ENCODE results near the gene PCYT2.

The PCYT2 gene

GRCh38 chr17:81908793-81909192 is 2.4 kb downstream of the PCYT2 start:
- Histone ChIP-seq H3K36me3 (ENCODE audit: control insufficient read depth, insufficient read depth, low read length) (peaks cover 37% of the 10 kb centered on the region), H3K4me3 (replicated peaks; ENCODE audit: low read depth, low read length) (no peak overlapping the region), H3K27me3 (replicated peaks; ENCODE audit: control insufficient read depth, insufficient read depth, low read length) (no peaks in the 10 kb centered on the region)
- no peak for TF ChIP-seq CTCF (IDR thresholded peaks at IDR 0.05; ENCODE audit: insufficient read depth, low read length, poor library complexity, severe bottlenecking)
- DNase-seq (ENCODE audit: extremely low read depth, insufficient read length): no peak

- no peak for TF ChIP-seq CTCF (IDR thresholded peaks at IDR 0.05; ENCODE audit: insufficient read depth, low read length, poor library complexity, severe bottlenecking)
- H3K4me3 ChIP-seq (replicated peaks; ENCODE audit: low read depth, low read length): no peak overlapping the region
- peaks cover 27% of the 10 kb centered on the region for H3K36me3 ChIP-seq (ENCODE audit: control insufficient read depth, insufficient read depth, low read length)
- no peak for DNase-seq (ENCODE audit: extremely low read depth, insufficient read length)
- H3K27me3 ChIP-seq (replicated peaks; ENCODE audit: control insufficient read depth, insufficient read depth, low read length): no peaks in the 10 kb centered on the region
Observed at GRCh38 chr17:81907219-81908145, 3.7 kb downstream of the PCYT2 start.

- no peak for TF ChIP-seq CTCF (IDR thresholded peaks at IDR 0.05; ENCODE audit: insufficient read depth, low read length, poor library complexity, severe bottlenecking)
- Histone ChIP-seq H3K27me3 (replicated peaks; ENCODE audit: control insufficient read depth, insufficient read depth, low read length) (no peaks in the 10 kb centered on the region), H3K4me3 (replicated peaks; ENCODE audit: low read depth, low read length) (no peak overlapping the region), H3K36me3 (ENCODE audit: control insufficient read depth, insufficient read depth, low read length) (peaks cover 21% of the 10 kb centered on the region)
- DNase-seq (ENCODE audit: extremely low read depth, insufficient read length): no peak
Observed at GRCh38 chr17:81906476-81907218, 4.6 kb downstream of the PCYT2 start.

GRCh38 chr17:81905993-81906392 is 5.2 kb downstream of the PCYT2 start:
- no peak overlapping the region for H3K4me3 ChIP-seq (replicated peaks; ENCODE audit: low read depth, low read length)
- peaks cover 21% of the 10 kb centered on the region for H3K36me3 ChIP-seq (ENCODE audit: control insufficient read depth, insufficient read depth, low read length)
- no peak for DNase-seq (ENCODE audit: extremely low read depth, insufficient read length)
- H3K27me3 ChIP-seq (replicated peaks; ENCODE audit: control insufficient read depth, insufficient read depth, low read length): no peaks in the 10 kb centered on the region
- TF ChIP-seq CTCF (IDR thresholded peaks at IDR 0.05; ENCODE audit: insufficient read depth, low read length, poor library complexity, severe bottlenecking): no peak

GRCh38 chr17:81905424-81905875 is 5.7 kb downstream of the PCYT2 start:
- Histone ChIP-seq H3K4me3 (replicated peaks; ENCODE audit: low read depth, low read length) (no peak overlapping the region), H3K36me3 (ENCODE audit: control insufficient read depth, insufficient read depth, low read length) (peaks cover 21% of the 10 kb centered on the region), H3K27me3 (replicated peaks; ENCODE audit: control insufficient read depth, insufficient read depth, low read length) (no peaks in the 10 kb centered on the region)
- no peak for DNase-seq (ENCODE audit: extremely low read depth, insufficient read length)
- no peak for TF ChIP-seq CTCF (IDR thresholded peaks at IDR 0.05; ENCODE audit: insufficient read depth, low read length, poor library complexity, severe bottlenecking)

Data from GM06990 (cell line).